HG03520 (cell line): Measurements from ENCODE around the gene SCAI.
"Not testable (repeated sequence)": the region's sequence is repeated elsewhere in the genome, so short reads cannot be mapped to it uniquely, and the experiment has no call there.

ENCODE experiments used
- ATAC-seq: cut with Tn5 transposase; IDR thresholded peaks from one replicate; pipeline ENCODE4 v1.9.1; 2021; ENCODE audit warnings: mild to moderate bottlenecking, moderate library complexity; ENCODE audit not compliant: unreplicated experiment

Gene SCAI

DNA sequence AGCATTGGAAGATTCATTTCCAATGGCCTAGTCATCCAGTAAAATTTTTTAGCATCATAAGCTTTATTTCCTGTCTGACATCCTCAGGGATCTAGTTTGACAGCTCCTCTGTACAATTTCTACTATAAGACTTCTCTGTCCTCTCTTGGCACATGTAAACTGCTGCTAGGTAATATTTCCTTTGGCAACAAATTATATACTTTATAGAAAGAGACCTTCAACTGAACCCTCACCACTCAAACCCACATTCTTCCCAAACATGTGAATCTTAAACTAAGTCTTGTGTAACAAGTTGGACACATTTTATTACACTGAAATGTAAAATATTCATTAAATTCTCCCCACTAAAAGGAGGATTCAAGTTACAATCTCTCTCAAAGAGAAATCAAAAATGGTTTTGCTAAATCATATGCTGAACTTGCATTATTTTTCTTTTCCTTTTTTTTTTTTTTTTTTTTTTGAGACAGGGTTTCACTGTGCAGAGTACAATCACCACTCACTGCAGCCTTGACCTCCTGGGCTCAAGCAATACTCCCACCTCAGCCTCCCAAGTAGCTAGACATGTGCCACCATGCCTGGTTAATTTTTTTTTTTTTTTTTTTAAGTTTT, 36.9 kb downstream of the SCAI start:
- ATAC-seq: no peak

DNA sequence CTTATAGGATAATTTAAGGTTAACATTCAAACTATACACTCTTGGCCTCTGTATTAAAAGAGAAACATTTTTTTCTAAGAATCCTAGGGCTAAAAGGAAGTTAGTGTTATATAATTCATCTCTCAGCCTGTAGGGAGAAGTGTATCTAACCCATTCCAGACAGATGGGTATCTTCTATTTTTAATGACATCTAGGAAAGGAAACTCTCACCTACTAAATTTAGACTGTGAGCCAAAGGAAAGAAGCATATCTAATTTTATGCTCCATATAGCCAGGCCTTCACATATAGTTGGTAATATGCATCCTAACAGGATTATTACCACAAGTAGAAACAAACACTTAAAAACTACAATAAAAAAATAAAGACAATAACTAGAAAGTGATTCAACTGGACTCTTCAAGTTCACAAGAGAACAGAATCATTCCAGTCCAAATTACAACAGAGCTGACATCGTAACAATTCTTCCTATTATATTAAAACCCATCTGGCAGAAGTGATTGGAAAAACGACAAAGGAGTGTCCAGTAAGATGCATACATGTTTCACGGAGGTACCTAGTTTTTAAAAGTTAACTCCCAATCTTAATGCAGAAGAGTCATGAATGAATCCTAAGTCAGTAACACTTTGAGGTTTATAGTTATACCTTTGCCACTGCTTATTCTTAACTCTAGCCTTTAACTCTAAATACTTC, 39.4 kb downstream of the SCAI start:
- no peak for ATAC-seq

DNA sequence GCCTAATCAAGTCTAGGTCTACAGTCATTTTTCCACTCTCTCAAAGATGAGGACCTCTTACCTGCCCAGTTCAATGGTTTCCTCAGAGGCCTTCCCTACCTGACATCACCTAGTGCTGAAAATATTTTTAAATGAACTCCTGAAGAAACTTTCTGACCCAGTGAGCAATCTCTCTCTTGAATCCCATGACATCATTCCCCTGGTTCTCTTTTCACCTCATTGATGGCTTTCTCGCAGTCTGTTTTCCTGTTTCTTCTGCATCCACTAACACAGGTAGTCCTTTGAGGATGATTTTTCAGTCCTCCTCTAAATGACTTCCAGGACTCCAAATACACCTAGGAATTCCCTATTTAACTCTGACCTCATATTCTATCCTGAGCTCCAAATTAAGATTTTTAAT, 40.3 kb downstream of the SCAI start:
- ATAC-seq: no peak

- no peak for ATAC-seq
Observed at GRCh38 chr9:125100822-125101221, 42.5 kb downstream of the SCAI start.

GRCh38 chr9:125099816-125100215, 43.5 kb downstream of the SCAI start:
- no peak for ATAC-seq

- no peak for ATAC-seq
Observed at GRCh38 chr9:125095821-125096443, 47.4 kb downstream of the SCAI start.

GRCh38 chr9:125091121-125091520, 52.2 kb downstream of the SCAI start:
- ATAC-seq: no peak

DNA sequence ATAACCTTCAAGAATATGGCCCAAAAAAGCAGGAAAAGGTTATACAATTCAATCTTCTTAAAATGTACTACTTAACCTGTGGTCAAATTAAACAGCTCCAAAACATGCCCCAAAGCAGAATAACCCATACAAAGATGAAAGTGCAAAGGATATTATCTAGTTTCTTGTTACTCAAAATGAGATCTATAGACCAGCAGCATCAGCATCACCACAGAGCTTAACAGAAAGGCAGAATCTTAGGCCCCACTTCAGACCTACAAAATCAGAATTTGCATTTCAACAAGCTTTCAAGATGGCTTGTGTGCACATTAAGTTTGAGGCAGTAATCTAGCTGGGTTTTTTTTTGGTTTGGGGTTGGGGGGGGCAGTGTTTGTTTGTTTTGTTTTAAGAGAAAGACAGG, 54.0 kb downstream of the SCAI start:
- no peak for ATAC-seq

DNA sequence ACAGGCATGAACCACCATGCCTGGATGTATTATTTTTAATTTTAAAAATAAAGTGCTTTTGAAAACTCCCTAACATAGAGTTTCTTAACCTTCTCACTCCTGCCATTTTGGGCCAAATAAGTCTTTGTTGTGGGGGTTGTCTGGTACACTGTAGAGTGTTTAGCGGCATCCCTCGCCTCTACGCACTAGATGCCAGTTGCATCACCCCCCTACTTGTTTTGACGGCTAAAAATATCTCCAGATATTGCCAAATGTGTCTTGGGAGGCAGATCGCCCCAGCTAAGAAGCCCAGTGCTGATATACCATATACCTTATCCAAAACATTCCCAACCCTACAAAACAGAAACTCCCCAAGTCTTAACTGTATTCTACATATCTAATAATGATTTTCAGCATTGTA, 54.6 kb downstream of the SCAI start:
- no peak for ATAC-seq

DNA sequence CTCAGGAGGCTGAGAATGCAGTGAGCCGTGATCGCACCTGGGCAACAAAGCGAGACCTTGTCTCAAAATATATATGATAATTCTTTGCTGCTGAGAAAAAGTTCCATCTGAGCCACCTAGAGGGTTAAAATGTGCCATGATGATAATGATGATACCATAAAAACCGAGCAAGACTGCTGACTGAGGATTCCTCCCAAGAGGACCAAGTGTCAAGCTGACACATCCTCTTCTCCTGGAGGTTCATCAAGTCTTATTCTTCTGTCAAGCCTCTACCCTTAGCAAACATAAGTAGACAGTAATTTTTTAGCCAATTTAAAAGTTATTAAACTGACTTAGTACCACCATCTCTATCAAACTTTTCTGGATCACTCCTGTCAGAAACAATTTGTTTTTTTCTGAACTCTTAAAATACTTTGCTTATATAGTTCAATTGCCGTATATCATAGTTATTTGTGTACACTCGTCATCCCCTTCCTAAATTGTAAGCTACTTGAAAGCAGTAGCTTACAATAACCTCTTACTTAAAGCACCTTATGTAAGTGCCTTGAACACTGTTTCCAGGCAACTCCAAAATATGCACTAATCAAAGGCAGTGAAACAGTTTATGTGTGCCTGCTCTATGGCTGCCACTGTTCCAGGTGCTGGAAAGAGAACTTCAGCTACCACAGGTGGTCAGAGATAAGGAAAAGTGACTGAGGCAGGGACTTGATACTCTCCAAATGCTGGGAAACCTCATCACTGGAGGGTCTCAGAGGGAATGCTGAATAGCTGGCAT, 57.4 kb downstream of the SCAI start:
- no peak for ATAC-seq

DNA sequence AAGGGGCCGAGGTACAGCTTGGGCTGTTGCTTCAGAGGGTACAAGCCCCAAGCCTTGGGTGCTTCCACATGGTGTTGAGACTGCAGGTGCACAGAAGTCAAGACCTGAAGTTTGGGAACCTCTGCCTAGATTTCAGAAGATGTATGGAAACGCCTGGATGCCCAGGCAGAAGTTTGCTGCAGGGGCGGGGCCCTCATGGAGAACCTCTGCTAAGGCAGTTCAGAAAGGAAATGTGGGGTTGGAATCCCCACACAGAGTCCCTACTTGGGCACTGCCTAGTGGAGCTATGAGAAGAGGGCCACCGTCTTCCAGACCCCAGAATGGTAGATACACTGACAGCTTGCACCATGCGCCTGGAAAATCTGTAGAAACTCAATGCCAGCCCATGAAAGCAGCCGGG, 61.1 kb downstream of the SCAI start:
- ATAC-seq: not testable (repeated sequence)

- not testable (repeated sequence) for ATAC-seq
Observed at GRCh38 chr9:125080797-125081196, 62.5 kb downstream of the SCAI start.

- no peak for ATAC-seq
Observed at GRCh38 chr9:125079931-125080330, 63.4 kb downstream of the SCAI start.

GRCh38 chr9:125075997-125076396, 67.3 kb downstream of the SCAI start:
- no peak for ATAC-seq

GRCh38 chr9:125074976-125075375, 68.4 kb downstream of the SCAI start:
- no peak for ATAC-seq

DNA sequence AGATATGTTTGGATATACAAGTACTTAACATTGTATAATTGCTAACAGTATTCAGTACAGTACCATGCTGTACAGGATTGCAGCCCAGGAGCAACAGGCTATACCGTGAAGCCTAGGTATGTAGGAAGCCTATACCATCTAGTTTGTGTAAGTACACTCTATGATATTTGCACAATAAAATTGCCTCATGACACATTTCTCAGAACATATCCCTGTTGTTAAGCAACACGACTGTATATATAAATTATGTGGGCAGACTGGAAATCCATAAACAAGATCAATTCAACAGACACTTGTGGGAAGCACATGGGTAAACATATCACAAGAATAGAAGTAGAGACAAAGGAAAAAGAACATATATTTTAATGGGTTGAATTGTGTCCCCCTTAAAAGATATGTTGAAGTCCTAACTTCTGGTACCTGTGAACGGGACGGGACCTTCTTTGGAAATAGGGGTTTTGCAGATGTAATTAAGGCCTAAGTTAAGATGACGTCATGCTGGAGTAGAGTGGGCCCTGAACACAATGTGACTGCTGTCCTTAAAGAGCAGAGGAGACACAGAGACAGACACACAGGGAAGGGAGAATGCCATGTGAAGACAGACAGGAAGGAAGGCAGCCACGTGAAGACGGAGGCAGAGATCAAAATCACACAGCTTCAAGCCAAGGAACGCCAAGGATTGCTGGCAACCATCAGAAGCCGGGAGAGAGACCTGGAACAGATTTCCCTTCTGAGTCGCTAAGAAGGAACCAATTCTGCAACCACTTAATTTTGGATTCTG, 76.3 kb downstream of the SCAI start:
- no peak for ATAC-seq

GRCh38 chr9:125061391-125061790, 81.9 kb downstream of the SCAI start:
- no peak for ATAC-seq

DNA sequence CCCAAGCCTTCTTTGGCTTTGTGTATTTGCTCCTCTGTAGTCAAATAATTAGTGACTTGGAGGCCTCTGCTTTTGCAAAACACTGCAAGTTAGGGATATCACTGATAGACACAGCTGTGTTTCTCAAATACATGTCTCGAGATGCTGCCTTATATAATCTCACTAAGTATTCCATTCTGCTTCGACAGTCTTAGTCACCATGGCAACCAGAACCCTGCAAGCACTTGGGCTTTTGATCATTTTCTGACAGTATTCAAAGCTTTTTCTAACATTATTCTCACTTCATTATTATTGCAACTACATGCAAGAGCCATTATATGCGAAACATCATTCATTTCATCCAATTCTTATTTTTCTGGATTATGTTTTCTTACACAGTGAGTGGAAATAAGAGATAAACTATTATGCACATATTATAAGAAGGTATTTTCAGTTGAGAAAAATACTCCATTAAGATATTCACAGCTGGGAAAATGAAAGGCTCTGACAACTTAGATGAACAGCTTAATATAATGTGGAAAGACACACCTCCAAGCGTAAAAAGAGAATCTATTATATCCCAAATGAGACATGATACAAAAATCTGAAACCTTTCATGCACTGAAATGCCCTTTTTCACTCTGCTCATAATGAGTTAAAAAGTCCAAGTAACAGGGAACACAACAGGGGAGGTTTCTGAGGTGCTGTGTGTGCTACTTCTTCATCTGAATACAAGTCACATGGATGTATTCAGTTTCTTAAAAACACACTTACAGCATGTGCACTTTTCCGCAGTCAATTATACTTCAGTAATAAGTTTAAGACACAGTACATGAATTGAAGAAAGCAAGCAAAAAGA, 93.9 kb downstream of the SCAI start:
- ATAC-seq: no peak

DNA sequence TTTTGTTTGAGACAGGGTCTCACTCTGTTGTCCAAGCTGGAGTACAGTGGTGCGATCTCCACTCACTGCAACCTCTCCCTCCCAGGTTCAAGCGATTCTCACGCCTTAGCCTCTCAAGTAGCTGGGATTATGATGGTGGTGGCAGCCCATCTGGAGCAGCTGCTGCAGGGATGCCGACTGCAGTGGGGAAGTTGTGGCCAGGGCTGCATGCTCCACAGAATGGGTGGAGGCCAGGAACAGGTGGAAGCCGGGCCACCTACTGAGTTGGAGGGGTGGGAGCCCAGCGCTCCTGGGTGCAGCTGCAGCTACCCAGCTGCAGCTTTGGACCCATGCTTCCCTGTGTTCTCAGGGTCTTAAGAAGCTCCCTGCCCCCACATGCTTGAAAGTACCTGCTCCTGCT, 99.7 kb downstream of the SCAI start:
- ATAC-seq: no peak

GRCh38 chr9:125043148-125043547, 100.2 kb downstream of the SCAI start:
- ATAC-seq: no peak
